Measurements from ENCODE around the gene CFAP157. TPM values are rescaled to one million over a fixed set of nuclear protein-coding genes. Genes with fewer than 3 reads are reported as not detected.

The CFAP157 gene
- total RNA-seq, 1 donor from 2014 or later = 1.3 TPM

- H3K36me3 Mint-ChIP-seq (ENCODE audit: insufficient read depth) = no peaks in the 10 kb centered on the region
- H3K9me3 Mint-ChIP-seq (ENCODE audit: low read depth) = no peaks in the 10 kb centered on the region
- peaks cover 18% of the 10 kb centered on the region for H3K27me3 Mint-ChIP-seq
- H3K4me1 Mint-ChIP-seq (ENCODE audit: low read depth) = peaks cover 4% of the 10 kb centered on the region
- no peak for TF ChIP-seq CTCF (IDR thresholded peaks at IDR 0.05; ENCODE audit: unreplicated experiment)
- no peak overlapping the region for H3K4me3 Mint-ChIP-seq (ENCODE audit: low read depth)
- no peak for DNase-seq (ENCODE audit: low spot score, unreplicated experiment)
- no peak overlapping the region for H3K27ac Mint-ChIP-seq
Measured at GRCh38 chr9:127746959-127747569, 40.3 kb downstream of the CFAP157 start.

GRCh38 chr9:127749090-127749787, 42.5 kb downstream of the CFAP157 start:
- H3K9me3 Mint-ChIP-seq (ENCODE audit: low read depth) = no peaks in the 10 kb centered on the region
- no peak for DNase-seq (ENCODE audit: low spot score, unreplicated experiment)
- no peak for TF ChIP-seq CTCF (IDR thresholded peaks at IDR 0.05; ENCODE audit: unreplicated experiment)
- H3K4me3 Mint-ChIP-seq (ENCODE audit: low read depth) = no peak overlapping the region
- no peaks in the 10 kb centered on the region for H3K4me1 Mint-ChIP-seq (ENCODE audit: low read depth)
- no peak overlapping the region for H3K27ac Mint-ChIP-seq
- H3K36me3 Mint-ChIP-seq (ENCODE audit: insufficient read depth) = no peaks in the 10 kb centered on the region
- peaks cover 38% of the 10 kb centered on the region for H3K27me3 Mint-ChIP-seq

- H3K27me3 Mint-ChIP-seq = peaks cover 48% of the 10 kb centered on the region
- H3K4me3 Mint-ChIP-seq (ENCODE audit: low read depth) = no peak overlapping the region
Measured at GRCh38 chr9:127751269-127752054, 44.7 kb downstream of the CFAP157 start.

GRCh38 chr9:127753148-127753547, 46.4 kb downstream of the CFAP157 start:
- Mint-ChIP-seq H3K4me3 (ENCODE audit: low read depth) (no peak overlapping the region), H3K27ac (no peak overlapping the region), H3K4me1 (ENCODE audit: low read depth) (no peaks in the 10 kb centered on the region), H3K27me3 (peaks cover 45% of the 10 kb centered on the region), H3K9me3 (ENCODE audit: low read depth) (no peaks in the 10 kb centered on the region), H3K36me3 (ENCODE audit: insufficient read depth) (no peaks in the 10 kb centered on the region)
- no peak for DNase-seq (ENCODE audit: low spot score, unreplicated experiment)
- no peak for TF ChIP-seq CTCF (IDR thresholded peaks at IDR 0.05; ENCODE audit: unreplicated experiment)

More at GRCh38 chr9:127751269-127752054, 44.7 kb downstream of the CFAP157 start:
- Mint-ChIP-seq H3K36me3 (ENCODE audit: insufficient read depth) (no peaks in the 10 kb centered on the region), H3K27ac (no peak overlapping the region), H3K9me3 (ENCODE audit: low read depth) (no peaks in the 10 kb centered on the region), H3K4me1 (ENCODE audit: low read depth) (no peaks in the 10 kb centered on the region)
- DNase-seq (ENCODE audit: low spot score, unreplicated experiment) = peak; percentile 58
- TF ChIP-seq CTCF (IDR thresholded peaks at IDR 0.05; ENCODE audit: unreplicated experiment) = no peak

GRCh38 chr9:127753622-127754021, 46.8 kb downstream of the CFAP157 start:
- Mint-ChIP-seq H3K9me3 (ENCODE audit: low read depth) (no peaks in the 10 kb centered on the region), H3K27me3 (peaks cover 49% of the 10 kb centered on the region), H3K4me3 (ENCODE audit: low read depth) (no peak overlapping the region), H3K27ac (no peak overlapping the region), H3K36me3 (ENCODE audit: insufficient read depth) (no peaks in the 10 kb centered on the region), H3K4me1 (ENCODE audit: low read depth) (no peaks in the 10 kb centered on the region)
- no peak for TF ChIP-seq CTCF (IDR thresholded peaks at IDR 0.05; ENCODE audit: unreplicated experiment)
- DNase-seq (ENCODE audit: low spot score, unreplicated experiment) = no peak

Data from progenitor cell of endocrine pancreas (in vitro differentiated cells).